Activated naive CD4-positive, alpha-beta T cell treated with anti-CD3 and anti-CD28 coated beads, Interleukin-2, amount 50 U/mL, for 16 hours (primary cell): ENCODE measurements around the gene WNT11.
"Not testable (repeated sequence)": the region's sequence is repeated elsewhere in the genome, so short reads cannot be mapped to it uniquely, and the experiment has no call there.

Experiments
- DNase-seq: peaks from one replicate; pipeline ENCODE4 v3.0.0-alpha.2; 2020

The WNT11 gene

DNA sequence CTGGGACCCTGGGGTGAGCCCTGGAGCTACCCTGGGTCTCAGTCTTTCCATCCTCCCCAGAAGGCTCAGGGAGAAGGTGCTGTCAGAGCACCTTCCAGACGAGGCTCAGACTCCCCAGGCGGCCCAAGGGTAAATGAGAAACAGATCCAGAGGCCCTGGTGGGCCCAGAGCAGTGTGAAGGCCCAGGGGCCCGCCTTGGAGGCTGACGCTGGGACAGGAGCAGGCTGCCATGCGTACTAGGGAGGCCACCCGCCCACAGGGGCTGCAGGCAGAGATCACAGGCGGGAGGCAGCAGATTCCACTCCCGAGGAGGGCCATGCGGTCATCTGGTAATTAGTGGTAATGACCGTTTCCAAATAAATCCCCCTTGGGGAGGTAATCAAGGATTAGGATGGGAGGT lies 5.2 kb downstream of the WNT11 start:
- no peak for DNase-seq

GRCh38 chr11:76200006-76200940 lies 6.0 kb downstream of the WNT11 start:
- DNase-seq, result no peak

- DNase-seq, result not testable (repeated sequence)
These were observed 7.6 kb downstream of the WNT11 start for GRCh38 chr11:76198691-76199090.

DNA sequence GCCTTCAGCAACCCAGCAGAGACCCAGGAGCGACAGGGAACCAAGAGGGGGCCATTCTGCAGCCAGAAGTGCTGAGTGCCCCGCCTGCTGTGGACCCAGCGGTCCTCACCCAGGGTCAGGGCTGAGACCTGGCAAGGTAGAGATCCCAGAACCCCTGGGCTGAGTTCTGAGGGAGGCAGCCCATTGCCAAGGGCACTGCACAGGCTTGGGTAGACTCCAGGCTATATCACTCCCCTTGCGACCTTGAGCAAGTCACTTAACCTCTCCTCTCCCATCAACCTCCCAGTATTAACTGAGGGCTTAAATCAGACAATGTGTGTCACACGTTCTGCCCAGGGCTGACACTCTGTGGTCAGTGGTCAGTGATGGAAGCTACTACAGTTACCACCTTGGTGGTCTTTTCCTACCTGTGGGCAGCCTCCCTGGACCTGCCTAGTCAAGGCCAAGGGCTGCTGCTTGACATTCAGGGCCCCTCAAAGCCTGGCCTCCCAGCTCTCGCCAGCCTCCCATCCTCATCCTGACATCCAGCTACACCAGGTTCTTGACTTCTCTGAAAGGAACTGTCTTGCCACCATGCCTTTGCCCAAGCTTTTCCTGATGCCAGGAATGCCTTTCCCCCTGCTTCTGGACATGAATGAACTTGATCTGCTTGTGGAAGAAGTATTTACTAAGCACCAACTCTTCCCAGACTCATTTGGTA lies 8.2 kb downstream of the WNT11 start:
- DNase-seq, result no peak

- DNase-seq, result no peak
These were observed 9.0 kb downstream of the WNT11 start for GRCh38 chr11:76197332-76197731.

DNA sequence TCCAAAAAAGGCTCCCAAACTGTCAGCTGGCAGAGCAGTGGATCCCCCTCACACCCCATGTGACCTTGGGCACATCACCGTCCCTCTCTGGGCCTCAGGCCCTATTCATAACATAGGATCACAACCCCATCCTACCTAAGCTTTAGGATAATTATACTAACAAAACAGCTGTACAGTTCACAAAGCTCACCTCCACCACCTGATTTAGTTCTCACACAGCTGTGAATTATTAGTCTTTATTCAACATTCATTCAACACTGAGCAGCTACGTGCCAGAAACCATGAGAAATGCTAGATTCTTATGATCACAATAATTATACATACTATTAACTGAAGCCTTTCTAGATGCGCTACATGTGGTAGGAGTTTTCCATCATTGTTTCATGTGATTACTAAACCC lies 9.5 kb downstream of the WNT11 start:
- DNase-seq, result no peak

GRCh38 chr11:76194872-76195668 lies 11.2 kb downstream of the WNT11 start:
- DNase-seq, result no peak

DNA sequence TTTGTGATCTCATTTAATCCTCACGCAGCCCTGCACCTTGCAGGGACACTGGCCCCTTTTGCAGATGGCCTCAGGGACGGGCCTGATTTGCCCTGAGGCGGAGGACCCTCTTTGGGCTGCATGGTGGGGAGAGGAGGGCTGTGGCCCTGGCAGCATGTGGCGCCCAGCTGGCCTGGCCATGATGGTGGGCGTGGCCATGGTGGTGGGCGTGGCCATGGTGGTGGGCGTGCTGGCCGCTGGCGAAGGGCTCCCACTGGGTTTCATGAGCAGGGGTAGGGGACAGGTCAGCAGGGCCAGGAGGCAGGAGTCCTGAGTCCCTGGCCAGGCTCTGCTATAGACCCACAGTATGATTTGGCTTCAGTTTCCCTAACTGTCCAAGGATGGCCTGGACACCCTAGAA lies 13.1 kb downstream of the WNT11 start:
- DNase-seq, result no peak

DNA sequence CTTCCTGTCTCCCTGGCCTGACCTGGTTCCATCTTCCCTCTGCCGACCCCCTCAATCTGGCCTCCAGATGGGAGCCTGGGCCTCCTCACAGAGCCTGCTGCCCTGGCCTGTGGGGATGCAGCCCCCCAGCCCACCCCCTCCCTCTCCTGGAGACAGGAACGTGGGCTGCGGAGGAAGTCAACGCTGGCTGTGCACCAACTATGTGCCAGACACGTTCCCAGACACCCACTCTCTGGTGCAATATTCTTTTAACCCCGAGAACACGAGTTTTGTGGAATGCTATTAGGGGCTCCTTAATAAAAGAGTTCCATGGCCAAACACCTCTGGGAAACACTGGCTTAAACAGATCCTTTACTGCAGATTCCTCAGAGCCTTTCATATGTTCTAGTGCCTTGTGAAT lies 15.9 kb downstream of the WNT11 start:
- no peak for DNase-seq

GRCh38 chr11:76189682-76190081 lies 16.6 kb downstream of the WNT11 start:
- DNase-seq, result no peak

GRCh38 chr11:76188873-76189272 lies 17.4 kb downstream of the WNT11 start:
- DNase-seq, result no peak

- no peak for DNase-seq
These were observed 19.5 kb downstream of the WNT11 start for GRCh38 chr11:76186776-76187279.

- DNase-seq, result no peak
These were observed 20.3 kb downstream of the WNT11 start for GRCh38 chr11:76185931-76186401.

DNA sequence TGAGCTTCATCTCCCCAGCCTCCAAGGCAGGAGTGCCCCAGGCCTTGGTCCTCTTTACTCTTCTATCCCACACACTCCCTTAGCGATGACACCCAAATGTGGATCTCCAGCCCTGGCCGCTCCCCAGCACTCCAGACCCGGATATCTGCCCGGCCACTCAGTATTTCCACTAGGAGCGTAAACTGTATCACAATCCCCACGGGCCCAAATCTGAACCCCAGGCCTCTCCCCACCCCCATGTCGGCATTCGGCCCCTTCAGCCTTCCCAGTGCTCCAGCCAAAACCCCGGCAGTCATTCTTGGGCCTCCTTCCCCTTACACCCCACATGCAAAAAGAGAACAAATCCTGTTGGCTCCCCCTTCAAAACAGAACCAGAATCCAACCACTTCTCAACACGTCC lies 20.8 kb downstream of the WNT11 start:
- DNase-seq, result no peak

- DNase-seq, result no peak
These were observed 21.7 kb downstream of the WNT11 start for GRCh38 chr11:76184551-76184993.

DNA sequence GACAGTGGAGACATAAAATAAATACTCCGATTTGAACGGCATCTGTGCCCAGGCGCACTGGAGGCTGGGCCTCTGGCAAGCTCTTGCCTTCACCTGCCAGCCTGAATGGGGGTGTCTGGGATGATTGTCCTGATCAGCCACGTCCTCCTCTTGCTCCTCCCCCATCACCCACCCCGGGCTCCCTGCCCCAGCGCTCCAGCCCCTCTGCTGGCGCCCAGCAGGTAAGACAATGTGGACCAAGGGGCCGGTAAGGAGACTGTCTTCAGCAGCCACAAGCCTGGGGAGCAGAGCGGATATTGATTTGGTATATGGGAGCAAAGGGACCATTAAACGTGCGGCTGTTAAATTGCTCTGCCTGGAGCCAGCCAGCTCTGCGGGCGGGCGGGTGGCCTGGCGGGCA lies 24.9 kb downstream of the WNT11 start:
- DNase-seq, result no peak

GRCh38 chr11:76179147-76179546 lies 27.2 kb downstream of the WNT11 start:
- no peak for DNase-seq

- no peak for DNase-seq
These were observed 29.0 kb downstream of the WNT11 start for GRCh38 chr11:76177250-76177686.

GRCh38 chr11:76176463-76176862 lies 29.8 kb downstream of the WNT11 start:
- no peak for DNase-seq

GRCh38 chr11:76175783-76176182 lies 30.5 kb downstream of the WNT11 start:
- no peak for DNase-seq

DNA sequence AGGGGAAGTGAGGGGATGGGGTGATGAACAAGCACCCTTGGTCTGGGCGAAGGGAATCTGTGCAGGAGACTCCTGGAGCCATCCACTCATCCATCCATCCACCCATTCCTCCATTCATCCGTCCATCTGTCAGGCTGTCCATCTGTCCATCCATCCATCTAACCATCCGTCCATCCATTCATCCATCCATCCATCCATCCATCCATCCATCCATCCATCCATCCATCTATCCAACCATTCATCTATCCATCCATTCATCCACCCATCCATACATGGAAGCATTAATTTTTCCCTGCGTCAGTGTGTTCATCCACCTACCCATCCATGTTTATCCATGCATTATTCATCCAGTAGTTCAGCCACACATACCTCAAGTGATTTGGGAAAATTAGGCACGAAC lies 32.0 kb downstream of the WNT11 start:
- DNase-seq, result no peak

DNA sequence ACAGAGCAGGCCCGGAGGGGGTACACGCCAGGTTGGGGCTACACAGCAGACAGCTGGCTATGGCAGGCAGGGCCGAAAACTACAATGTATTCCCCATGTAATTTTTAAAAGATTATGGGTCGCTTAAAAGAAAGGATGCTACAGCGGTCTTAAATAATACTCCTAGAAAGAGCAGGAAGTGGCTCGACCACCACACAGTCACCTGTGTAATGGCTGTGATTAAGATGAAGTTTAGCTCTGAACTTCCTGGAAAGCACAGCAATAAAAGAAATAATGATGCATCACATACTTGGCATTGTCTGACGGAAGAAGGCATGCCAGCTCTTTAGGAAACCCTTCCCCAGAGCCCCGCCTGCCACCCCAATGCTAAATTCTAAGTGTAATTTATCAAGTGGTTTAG lies 32.6 kb downstream of the WNT11 start:
- DNase-seq, result no peak

DNA sequence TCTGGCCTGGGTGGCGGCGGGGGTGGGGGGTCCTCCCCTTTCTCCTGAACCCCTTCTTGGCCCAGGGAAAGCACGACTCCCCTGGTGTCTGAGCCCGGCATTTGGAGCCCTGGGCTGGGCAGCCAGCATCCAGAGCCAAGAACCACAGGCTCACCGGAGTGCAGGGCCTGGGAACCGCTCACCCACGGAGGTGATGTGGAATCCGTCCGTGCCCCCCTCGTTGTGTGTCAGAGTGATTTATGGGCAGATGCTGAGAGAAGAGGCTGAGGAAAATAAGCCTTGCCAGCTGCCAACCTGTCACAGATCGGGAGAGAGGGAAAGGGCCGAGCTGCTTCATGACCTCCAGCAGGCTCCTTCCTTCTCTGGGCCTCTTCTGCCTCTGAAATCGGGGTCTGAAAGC lies 33.7 kb downstream of the WNT11 start:
- DNase-seq, result no peak
